HepG2 (cell line): Measurements from ENCODE around the gene RFTN1.

Source experiments
- MATR3 ChIP-seq: sonication (generic); formaldehyde crosslinking; IDR thresholded peaks from 2 replicates; pipeline ENCODE4 v1.4.0; 2020; ENCODE audit warnings: missing genetic modification reagents
- POLR2A ChIP-seq, 2 experiments: IDR thresholded peaks; 2 replicates each; pipeline ENCODE4 v1.6.1; 2011; ENCODE audit warnings: low read depth in 2 of 2, low read length in 2 of 2, mild to moderate bottlenecking in 1 of 2, moderate library complexity in 1 of 2; ENCODE audit not compliant: insufficient read depth in 1 of 2
- TF ChIP-seq, protein P1 (sequence below): sonication (generic); formaldehyde crosslinking; IDR thresholded peaks from 2 replicates; pipeline ENCODE4 v1.5.0; 2020; ENCODE audit warnings: mild to moderate bottlenecking, missing genetic modification reagents, moderate library complexity
- TF ChIP-seq, protein P2 (sequence below), 2 experiments: sonication (generic) in 1 of 2; formaldehyde crosslinking in 1 of 2; IDR thresholded peaks; 2 replicates each; pipeline versions ENCODE4 v1.4.0 to v1.6.1; 2018 to 2020; ENCODE audit warnings: missing genetic modification reagents in 2 of 2, borderline replicate concordance in 1 of 2, low read depth in 1 of 2, mild to moderate bottlenecking in 1 of 2, missing biosample characterization in 1 of 2

DNA sequence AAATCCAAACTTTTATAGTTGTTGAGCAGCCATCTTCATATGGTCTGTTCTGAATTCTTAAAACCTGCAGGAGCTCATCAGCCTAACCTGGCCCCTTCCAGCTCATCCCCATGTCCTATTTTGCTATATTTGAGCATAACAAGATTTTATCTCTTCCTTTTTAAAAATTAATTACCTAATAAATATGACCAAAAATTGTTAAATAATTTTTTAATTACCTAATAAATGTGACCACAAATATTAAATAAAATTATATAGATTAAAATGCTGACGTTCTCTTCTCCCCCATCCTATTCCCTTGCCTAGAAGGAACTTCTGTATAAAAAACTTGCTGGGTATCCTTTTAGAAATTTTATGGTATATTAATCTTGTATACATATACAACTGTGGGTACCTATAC is 204.8 kb downstream of the RFTN1 start:
- TF ChIP-seq MATR3 (no peak), POLR2A (IDR thresholded peaks at IDR 0.05; ENCODE audit: insufficient read depth in 1 of 2, low read depth in 2 of 2, low read length in 2 of 2) (no peak)
- TF ChIP-seq, protein P1, sequence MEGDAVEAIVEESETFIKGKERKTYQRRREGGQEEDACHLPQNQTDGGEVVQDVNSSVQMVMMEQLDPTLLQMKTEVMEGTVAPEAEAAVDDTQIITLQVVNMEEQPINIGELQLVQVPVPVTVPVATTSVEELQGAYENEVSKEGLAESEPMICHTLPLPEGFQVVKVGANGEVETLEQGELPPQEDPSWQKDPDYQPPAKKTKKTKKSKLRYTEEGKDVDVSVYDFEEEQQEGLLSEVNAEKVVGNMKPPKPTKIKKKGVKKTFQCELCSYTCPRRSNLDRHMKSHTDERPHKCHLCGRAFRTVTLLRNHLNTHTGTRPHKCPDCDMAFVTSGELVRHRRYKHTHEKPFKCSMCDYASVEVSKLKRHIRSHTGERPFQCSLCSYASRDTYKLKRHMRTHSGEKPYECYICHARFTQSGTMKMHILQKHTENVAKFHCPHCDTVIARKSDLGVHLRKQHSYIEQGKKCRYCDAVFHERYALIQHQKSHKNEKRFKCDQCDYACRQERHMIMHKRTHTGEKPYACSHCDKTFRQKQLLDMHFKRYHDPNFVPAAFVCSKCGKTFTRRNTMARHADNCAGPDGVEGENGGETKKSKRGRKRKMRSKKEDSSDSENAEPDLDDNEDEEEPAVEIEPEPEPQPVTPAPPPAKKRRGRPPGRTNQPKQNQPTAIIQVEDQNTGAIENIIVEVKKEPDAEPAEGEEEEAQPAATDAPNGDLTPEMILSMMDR (CRISPR knock-in tag) = no peak
- TF ChIP-seq, protein P2, sequence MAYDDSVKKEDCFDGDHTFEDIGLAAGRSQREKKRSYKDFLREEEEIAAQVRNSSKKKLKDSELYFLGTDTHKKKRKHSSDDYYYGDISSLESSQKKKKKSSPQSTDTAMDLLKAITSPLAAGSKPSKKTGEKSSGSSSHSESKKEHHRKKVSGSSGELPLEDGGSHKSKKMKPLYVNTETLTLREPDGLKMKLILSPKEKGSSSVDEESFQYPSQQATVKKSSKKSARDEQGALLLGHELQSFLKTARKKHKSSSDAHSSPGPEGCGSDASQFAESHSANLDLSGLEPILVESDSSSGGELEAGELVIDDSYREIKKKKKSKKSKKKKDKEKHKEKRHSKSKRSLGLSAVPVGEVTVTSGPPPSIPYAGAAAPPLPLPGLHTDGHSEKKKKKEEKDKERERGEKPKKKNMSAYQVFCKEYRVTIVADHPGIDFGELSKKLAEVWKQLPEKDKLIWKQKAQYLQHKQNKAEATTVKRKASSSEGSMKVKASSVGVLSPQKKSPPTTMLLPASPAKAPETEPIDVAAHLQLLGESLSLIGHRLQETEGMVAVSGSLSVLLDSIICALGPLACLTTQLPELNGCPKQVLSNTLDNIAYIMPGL (CRISPR knock-in tag; IDR thresholded peaks at IDR 0.05; ENCODE audit: borderline replicate concordance in 1 of 2, low read depth in 1 of 2) = no peak
